ENCODE measurements around the gene SORCS2.
A peak's percentile ranks its signal among the peaks of the same experiment; 100 is the strongest.

SORCS2 gene

DNA sequence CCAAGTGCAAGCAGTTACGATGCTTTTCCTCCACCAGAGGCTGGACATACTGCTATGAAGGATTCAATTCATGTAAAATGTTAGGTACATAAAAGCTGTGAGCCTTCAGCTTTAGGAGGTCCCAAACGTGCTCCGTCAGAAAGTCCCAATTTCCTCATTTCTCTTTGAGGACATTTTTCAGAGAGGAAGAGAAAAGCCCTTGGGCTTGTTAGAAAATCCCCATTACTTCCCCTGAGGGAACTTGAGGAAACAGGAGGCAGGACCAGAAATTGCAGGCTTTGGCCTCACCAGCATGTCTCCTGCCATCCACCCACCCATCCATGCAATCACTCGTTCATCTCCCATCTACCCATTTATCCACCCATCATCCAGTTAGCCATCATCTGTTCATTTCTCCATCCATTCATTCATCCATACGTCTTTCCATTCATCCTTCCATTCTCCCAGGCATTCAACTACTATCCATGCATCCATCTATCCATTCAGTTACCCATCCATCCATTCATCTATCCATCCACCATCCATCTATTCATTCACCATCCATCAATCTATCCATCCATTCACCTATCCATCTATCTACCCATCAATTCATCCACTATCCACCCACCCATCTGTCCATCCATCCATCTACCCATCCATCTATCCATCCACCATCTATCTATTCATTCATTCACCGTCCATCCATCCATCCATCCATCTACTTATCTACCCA, 523.8 kb downstream of the SORCS2 start:
- DNase-seq (ENCODE audit: low spot score) = no peak
- H3K4me3 ChIP-seq = no peak overlapping the region
- no peak overlapping the region for H3K27ac ChIP-seq
- TF ChIP-seq, protein P1, sequence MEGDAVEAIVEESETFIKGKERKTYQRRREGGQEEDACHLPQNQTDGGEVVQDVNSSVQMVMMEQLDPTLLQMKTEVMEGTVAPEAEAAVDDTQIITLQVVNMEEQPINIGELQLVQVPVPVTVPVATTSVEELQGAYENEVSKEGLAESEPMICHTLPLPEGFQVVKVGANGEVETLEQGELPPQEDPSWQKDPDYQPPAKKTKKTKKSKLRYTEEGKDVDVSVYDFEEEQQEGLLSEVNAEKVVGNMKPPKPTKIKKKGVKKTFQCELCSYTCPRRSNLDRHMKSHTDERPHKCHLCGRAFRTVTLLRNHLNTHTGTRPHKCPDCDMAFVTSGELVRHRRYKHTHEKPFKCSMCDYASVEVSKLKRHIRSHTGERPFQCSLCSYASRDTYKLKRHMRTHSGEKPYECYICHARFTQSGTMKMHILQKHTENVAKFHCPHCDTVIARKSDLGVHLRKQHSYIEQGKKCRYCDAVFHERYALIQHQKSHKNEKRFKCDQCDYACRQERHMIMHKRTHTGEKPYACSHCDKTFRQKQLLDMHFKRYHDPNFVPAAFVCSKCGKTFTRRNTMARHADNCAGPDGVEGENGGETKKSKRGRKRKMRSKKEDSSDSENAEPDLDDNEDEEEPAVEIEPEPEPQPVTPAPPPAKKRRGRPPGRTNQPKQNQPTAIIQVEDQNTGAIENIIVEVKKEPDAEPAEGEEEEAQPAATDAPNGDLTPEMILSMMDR (IDR thresholded peaks at IDR 0.05) = no peak

DNA sequence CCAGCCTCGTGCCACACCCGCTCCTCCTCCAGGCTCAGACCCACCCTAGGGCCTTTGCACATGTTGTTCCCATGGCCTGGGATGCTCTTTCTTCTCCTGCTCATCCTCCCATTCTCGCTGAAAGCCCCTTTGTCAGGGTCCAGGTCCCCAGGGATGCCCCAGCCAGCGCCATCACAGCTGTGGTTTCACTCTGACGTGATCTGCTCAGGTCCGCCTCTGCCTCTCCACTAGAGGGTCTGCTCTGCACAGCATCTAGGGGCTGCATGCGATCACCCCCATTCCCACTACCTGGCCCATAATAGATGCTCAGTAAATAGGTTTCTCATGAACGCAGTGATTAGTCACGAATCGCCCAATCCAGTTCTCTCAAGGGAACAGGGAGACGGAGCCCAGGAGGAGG, 524.8 kb downstream of the SORCS2 start:
- H3K27ac ChIP-seq = no peak overlapping the region
- TF ChIP-seq, protein P1 (IDR thresholded peaks at IDR 0.05) = no peak
- no peak for DNase-seq (ENCODE audit: low spot score)
- no peak overlapping the region for H3K4me3 ChIP-seq

DNA sequence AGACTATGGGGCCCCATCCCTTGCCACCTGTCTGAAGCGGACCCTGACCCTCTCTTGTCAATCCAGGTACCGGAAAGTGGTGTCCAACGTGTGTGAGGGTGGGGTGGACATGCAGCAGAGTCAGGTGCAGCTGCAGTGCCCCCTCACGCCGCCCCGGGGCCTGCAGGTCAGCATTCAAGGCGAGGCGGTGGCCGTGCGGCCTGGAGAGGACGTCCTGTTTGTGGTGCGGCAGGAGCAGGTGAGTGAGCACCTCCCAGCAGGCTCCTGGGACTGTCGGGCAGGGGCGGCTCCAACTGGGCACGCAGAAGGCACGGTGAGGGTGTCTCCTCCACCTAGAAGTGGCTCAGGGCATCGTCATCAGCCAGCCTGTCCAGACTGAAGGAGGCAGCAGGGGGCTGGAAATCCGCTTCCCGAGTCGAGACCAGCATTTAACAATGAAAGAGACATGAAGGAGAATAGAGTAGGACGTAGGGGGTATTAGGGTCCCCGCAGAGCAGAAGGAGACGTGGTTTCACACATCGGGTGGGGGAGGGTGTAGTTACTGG, 525.7 kb downstream of the SORCS2 start:
- Histone ChIP-seq H3K4me3 (no peak overlapping the region), H3K27ac (no peak overlapping the region)
- DNase-seq (ENCODE audit: low spot score) = no peak
- TF ChIP-seq, protein P1 (IDR thresholded peaks at IDR 0.05) = no peak

DNA sequence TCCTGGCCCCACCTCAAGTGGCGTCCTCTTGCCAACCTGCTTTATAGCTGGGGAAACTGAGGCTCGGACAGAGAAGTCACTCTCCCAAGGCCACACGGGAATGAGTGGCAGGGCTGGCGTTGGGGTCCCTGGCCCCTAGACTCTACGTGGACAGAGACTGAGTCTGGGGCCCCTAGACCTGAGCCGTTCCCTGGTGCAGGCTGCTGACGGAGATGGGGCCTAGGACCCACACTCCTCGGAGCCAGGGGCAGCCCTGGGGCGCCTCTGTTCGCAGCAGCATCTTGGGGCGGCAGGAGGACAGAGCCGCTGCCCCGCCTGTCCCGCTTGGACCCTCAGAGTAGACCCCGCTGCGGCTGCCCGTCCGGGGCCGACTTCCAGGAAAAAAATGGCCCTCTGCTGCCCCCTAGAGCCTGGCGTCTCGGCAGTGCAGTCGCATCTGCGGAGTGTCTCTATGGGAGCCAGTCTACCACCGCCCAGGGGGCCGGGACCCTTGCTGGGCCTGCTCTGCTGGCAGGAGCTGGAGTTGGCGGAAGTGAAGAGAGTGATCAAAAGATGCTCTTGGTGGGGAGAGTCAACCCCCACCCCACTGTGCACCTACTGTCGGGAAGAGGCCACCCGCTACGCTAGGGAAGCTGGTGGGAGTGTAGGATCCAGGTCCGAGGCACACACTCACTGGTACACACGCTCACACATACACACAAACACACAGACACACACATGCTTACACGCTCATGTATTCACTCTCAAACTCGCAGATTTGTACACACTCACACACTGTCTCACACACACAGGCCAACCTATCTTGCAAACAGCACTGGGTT, 527.2 kb downstream of the SORCS2 start:
- Histone ChIP-seq H3K4me3 (peak overlapping the region; percentile 39), H3K27ac (no peak overlapping the region)
- TF ChIP-seq, protein P1 (IDR thresholded peaks at IDR 0.05) = peak; percentile 62
- DNase-seq (ENCODE audit: low spot score) = no peak

DNA sequence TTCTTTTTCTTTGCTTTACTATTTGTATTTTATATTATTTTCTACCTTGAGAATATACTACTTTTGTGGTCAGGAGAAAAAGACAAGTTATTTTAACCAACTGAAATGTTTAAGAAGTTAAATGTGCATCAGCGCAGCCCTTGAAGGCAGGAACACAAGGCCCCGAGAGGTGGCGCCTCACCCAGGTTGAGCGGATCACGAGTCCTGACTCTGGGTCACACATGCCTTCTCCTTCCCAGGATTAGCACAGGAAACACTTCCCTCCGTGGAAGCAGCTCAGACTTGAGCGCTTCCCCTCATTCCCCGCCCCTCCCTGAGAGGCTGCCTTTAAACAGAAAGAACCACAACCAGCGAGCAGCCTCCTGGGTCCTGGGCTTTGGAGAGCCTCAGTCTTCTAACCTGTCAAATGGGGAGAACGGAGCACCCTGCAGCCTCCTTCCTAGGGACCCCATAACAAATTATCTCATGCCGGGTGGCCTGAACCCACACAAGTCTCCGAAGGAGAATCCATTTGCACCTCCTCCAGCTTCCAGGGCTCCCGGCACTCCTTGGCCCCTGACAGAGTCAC, 529.7 kb downstream of the SORCS2 start:
- Histone ChIP-seq H3K4me3 (no peak overlapping the region), H3K27ac (no peak overlapping the region)
- TF ChIP-seq, protein P1 (IDR thresholded peaks at IDR 0.05) = no peak
- no peak for DNase-seq (ENCODE audit: low spot score)

DNA sequence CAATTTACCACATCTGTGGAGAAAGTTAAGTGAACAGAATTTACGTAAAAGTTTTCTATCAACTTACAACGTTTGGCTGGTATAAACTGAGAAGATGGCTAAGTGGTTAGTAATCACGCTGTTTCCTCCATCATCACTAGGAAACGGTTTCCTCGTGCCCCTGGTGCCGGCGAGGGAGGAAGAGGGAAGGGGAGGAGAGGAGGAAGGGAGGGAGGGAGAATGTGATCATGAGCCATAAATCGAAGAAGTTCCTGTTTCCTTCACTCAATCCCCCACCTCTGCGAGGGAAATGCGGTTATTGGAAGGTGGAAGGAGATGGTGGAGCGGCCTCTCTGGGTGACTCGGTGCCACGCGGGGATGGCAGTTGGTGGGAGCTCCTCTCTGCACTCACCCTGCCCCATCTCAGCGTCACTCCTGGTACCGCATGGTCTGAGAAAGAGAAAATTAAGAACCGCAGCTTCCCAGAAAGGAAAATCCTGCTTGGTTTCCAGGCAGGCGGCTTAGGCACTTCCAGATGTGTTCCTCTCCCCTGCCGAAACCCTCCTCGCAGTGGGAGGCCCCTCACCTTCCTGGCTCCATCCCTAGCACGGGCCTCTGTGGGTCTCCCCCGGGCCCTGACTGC, 530.5 kb downstream of the SORCS2 start:
- Histone ChIP-seq H3K4me3 (no peak overlapping the region), H3K27ac (no peak overlapping the region)
- TF ChIP-seq, protein P1 (IDR thresholded peaks at IDR 0.05) = no peak
- no peak for DNase-seq (ENCODE audit: low spot score)
